Measurements from ENCODE around the gene ZMPSTE24. TPM values are rescaled to one million over a fixed set of nuclear protein-coding genes. Genes with fewer than 3 reads are reported as not detected.

Gene ZMPSTE24
- total RNA-seq, 1 experiment from 2014 or later, result 39.6 TPM

GRCh38 chr1:40265919-40266318 lies 7.9 kb downstream of the ZMPSTE24 start:
- Histone ChIP-seq H4K20me1 (ENCODE audit: insufficient read depth) (no peaks in the 10 kb centered on the region), H3K79me2 (ENCODE audit: insufficient read depth, low read length) (peaks cover 57% of the 10 kb centered on the region), H3K4me2 (ENCODE audit: low read length) (no peak overlapping the region), H3K4me3 (replicated peaks in 1 of 2; ENCODE audit: low read depth in 1 of 2, low read length in 2 of 2) (no peak overlapping the region), H3K27me3 (ENCODE audit: insufficient read depth, low read length) (no peaks in the 10 kb centered on the region), H3K36me3 (ENCODE audit: control insufficient read depth in 1 of 2, insufficient read depth in 2 of 2, low read length in 2 of 2) (peaks cover 30 to 35% of the 10 kb centered on the region in 2 experiments; a peak in 3 of 4 replicates), H3K9me3 (ENCODE audit: control insufficient read depth in 1 of 2, insufficient read depth in 1 of 2, low read depth in 1 of 2, low read length in 2 of 2) (no peaks in the 10 kb centered on the region), H2AFZ (ENCODE audit: low read depth, low read length, poor library complexity, severe bottlenecking) (no peak overlapping the region), H3K27ac (ENCODE audit: low read depth, low read length) (no peak overlapping the region), H3K9ac (ENCODE audit: low read length) (no peak overlapping the region), H3K4me1 (ENCODE audit: control insufficient read depth in 1 of 2, insufficient read depth in 2 of 2, low read length in 2 of 2) (no peaks in the 10 kb centered on the region), H3K9me2 (ENCODE audit: insufficient read depth) (no peaks in the 10 kb centered on the region)
- ATAC-seq (no peak), DNase-seq (ENCODE audit: low read depth, low spot score) (no peak)
- ChIA-PET CTCF (interaction anchor here (1.3 kb wide), 1 partner anchor 49 kb away, joined by 3 read pairs; no protein-coding TSS in a partner anchor), RAD21 (ENCODE audit: low non-redundant PET in 1 of 2, low total read pairs in 2 of 2, uncharacterized antibody in 2 of 2, unreplicated experiment in 2 of 2) (no interaction called here), POLR2A (no interaction called here)
- no TSS peak for BruUV-seq (replicated peaks)
- TF ChIP-seq, protein P1, sequence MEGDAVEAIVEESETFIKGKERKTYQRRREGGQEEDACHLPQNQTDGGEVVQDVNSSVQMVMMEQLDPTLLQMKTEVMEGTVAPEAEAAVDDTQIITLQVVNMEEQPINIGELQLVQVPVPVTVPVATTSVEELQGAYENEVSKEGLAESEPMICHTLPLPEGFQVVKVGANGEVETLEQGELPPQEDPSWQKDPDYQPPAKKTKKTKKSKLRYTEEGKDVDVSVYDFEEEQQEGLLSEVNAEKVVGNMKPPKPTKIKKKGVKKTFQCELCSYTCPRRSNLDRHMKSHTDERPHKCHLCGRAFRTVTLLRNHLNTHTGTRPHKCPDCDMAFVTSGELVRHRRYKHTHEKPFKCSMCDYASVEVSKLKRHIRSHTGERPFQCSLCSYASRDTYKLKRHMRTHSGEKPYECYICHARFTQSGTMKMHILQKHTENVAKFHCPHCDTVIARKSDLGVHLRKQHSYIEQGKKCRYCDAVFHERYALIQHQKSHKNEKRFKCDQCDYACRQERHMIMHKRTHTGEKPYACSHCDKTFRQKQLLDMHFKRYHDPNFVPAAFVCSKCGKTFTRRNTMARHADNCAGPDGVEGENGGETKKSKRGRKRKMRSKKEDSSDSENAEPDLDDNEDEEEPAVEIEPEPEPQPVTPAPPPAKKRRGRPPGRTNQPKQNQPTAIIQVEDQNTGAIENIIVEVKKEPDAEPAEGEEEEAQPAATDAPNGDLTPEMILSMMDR (IDR thresholded peaks at IDR 0.05 in 2 of 3, conservative IDR thresholded peaks at IDR 0.05 in 1 of 3; ENCODE audit: borderline replicate concordance in 1 of 3, insufficient read depth in 1 of 3, low read depth in 2 of 3, low read length in 2 of 3), result no peak
- TF ChIP-seq YY1 (IDR thresholded peaks at IDR 0.05; ENCODE audit: extremely low read depth, insufficient replicate concordance, low read depth, low read length), result no peak
- no peak for TF ChIP-seq TCF7L2 (IDR thresholded peaks at IDR 0.05; ENCODE audit: borderline replicate concordance, extremely low read depth, insufficient read depth, insufficient read length)
- TF ChIP-seq SRF (IDR thresholded peaks at IDR 0.05; ENCODE audit: low read depth), result no peak
- no peak for TF ChIP-seq SIN3A (IDR thresholded peaks at IDR 0.05; ENCODE audit: low read depth)
- TF ChIP-seq, protein P2, sequence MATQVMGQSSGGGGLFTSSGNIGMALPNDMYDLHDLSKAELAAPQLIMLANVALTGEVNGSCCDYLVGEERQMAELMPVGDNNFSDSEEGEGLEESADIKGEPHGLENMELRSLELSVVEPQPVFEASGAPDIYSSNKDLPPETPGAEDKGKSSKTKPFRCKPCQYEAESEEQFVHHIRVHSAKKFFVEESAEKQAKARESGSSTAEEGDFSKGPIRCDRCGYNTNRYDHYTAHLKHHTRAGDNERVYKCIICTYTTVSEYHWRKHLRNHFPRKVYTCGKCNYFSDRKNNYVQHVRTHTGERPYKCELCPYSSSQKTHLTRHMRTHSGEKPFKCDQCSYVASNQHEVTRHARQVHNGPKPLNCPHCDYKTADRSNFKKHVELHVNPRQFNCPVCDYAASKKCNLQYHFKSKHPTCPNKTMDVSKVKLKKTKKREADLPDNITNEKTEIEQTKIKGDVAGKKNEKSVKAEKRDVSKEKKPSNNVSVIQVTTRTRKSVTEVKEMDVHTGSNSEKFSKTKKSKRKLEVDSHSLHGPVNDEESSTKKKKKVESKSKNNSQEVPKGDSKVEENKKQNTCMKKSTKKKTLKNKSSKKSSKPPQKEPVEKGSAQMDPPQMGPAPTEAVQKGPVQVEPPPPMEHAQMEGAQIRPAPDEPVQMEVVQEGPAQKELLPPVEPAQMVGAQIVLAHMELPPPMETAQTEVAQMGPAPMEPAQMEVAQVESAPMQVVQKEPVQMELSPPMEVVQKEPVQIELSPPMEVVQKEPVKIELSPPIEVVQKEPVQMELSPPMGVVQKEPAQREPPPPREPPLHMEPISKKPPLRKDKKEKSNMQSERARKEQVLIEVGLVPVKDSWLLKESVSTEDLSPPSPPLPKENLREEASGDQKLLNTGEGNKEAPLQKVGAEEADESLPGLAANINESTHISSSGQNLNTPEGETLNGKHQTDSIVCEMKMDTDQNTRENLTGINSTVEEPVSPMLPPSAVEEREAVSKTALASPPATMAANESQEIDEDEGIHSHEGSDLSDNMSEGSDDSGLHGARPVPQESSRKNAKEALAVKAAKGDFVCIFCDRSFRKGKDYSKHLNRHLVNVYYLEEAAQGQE (IDR thresholded peaks at IDR 0.05; ENCODE audit: low read depth), result no peak
- no peak for TF ChIP-seq EZH2 (IDR thresholded peaks at IDR 0.05)
- no peak for TF ChIP-seq RAD21 (IDR thresholded peaks at IDR 0.05; ENCODE audit: low read depth)
- TF ChIP-seq CEBPB (IDR thresholded peaks at IDR 0.05; ENCODE audit: low read depth), result no peak
- TF ChIP-seq POLR2A (IDR thresholded peaks at IDR 0.05; ENCODE audit: borderline replicate concordance, extremely low read depth, insufficient read depth, insufficient read length), result no peak
- intact Hi-C loops (cut with micrococcal nuclease), result no loop called here
